Activated T-cell treated with anti-CD3 and anti-CD28 coated beads for 1 hour (primary cell): Measurements from ENCODE around the gene TAOK3.
"Not testable (repeated sequence)": the region's sequence is repeated elsewhere in the genome, so short reads cannot be mapped to it uniquely, and the experiment has no call there.

Source experiments
- DNase-seq: peaks from one replicate; pipeline ENCODE4 v3.0.0-alpha.2; 2020; ENCODE audit warnings: low read depth

TAOK3 gene

GRCh38 chr12:118299791-118300460 lies 72.8 kb downstream of the TAOK3 start:
- no peak for DNase-seq

- DNase-seq, result no peak
Observed at GRCh38 chr12:118297284-118297683, 75.4 kb downstream of the TAOK3 start.

GRCh38 chr12:118292836-118293235 lies 79.9 kb downstream of the TAOK3 start:
- DNase-seq, result no peak

GRCh38 chr12:118290130-118290529 lies 82.6 kb downstream of the TAOK3 start:
- no peak for DNase-seq

GRCh38 chr12:118288174-118288573 lies 84.5 kb downstream of the TAOK3 start:
- DNase-seq, result no peak

GRCh38 chr12:118287728-118288127 lies 85.0 kb downstream of the TAOK3 start:
- no peak for DNase-seq

- DNase-seq, result no peak
Observed at GRCh38 chr12:118282767-118283166, 89.9 kb downstream of the TAOK3 start.

GRCh38 chr12:118278288-118278687 lies 94.4 kb downstream of the TAOK3 start:
- DNase-seq, result not testable (repeated sequence)

- no peak for DNase-seq
Observed at GRCh38 chr12:118274066-118274465, 98.6 kb downstream of the TAOK3 start.

- DNase-seq, result no peak
Observed at GRCh38 chr12:118271770-118272417, 100.8 kb downstream of the TAOK3 start.

- DNase-seq, result no peak
Observed at GRCh38 chr12:118271183-118271582, 101.5 kb downstream of the TAOK3 start.

- no peak for DNase-seq
Observed at GRCh38 chr12:118269806-118270205, 102.9 kb downstream of the TAOK3 start.

- no peak for DNase-seq
Observed at GRCh38 chr12:118259079-118259478, 113.6 kb downstream of the TAOK3 start.

GRCh38 chr12:118256352-118256751 lies 116.4 kb downstream of the TAOK3 start:
- DNase-seq, result no peak

- DNase-seq, result no peak
Observed at GRCh38 chr12:118249547-118249946, 123.2 kb downstream of the TAOK3 start.

GRCh38 chr12:118245886-118246285 lies 126.8 kb downstream of the TAOK3 start:
- not testable (repeated sequence) for DNase-seq

GRCh38 chr12:118238888-118239287 lies 133.8 kb downstream of the TAOK3 start:
- DNase-seq, result no peak

GRCh38 chr12:118237908-118238307 lies 134.8 kb downstream of the TAOK3 start:
- no peak for DNase-seq

GRCh38 chr12:118237052-118237665 lies 135.5 kb downstream of the TAOK3 start:
- no peak for DNase-seq

GRCh38 chr12:118220702-118221101 lies 152.0 kb downstream of the TAOK3 start:
- no peak for DNase-seq

GRCh38 chr12:118219772-118220171 lies 152.9 kb downstream of the TAOK3 start:
- DNase-seq, result no peak

GRCh38 chr12:118219106-118219505 lies 153.6 kb downstream of the TAOK3 start:
- no peak for DNase-seq

- no peak for DNase-seq
Observed at GRCh38 chr12:118213452-118213851, 159.3 kb downstream of the TAOK3 start.
